Measurements from ENCODE around the gene KRTAP11-1.

- TF ChIP-seq CTCF (conservative IDR thresholded peaks at IDR 0.05 in 1 of 2, IDR thresholded peaks at IDR 0.05 in 1 of 2; ENCODE audit: low read depth in 1 of 2, low read length in 2 of 2), result no peak
- no peak for TF ChIP-seq EZH2 (IDR thresholded peaks at IDR 0.05; ENCODE audit: low read length, missing control alignments)
Measured at GRCh38 chr21:30917557-30917956, 36.2 kb upstream of the KRTAP11-1 start.

All from fibroblast of lung (primary cell).